Cortex of kidney (tissue), 1 donor: ENCODE measurements around the gene METTL13.

Experiments
- DNase-seq: peaks from one replicate; lab custom pipeline; 2025; lab: John Stamatoyannopoulos, UW

METTL13 gene

DNA sequence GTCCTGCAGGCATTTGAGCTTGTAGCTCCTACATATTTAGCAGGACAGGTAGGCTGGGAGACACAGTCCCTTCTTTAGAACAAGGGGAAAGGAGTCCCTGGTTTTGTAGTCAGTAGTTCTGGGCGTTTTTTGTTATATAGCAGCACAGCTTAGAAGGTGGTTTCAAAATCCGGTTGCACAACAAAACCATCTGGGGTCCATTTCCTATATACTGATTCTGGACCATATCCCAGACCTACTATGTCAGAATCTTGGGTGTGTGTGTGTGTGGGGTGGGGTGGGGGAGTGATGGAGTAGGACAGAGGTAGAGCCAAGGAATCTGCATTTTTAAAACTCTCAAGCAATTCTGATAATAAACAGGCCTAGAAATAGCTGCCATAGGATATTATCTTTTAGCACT lies 21.6 kb downstream of the METTL13 start:
- no peak for DNase-seq

DNA sequence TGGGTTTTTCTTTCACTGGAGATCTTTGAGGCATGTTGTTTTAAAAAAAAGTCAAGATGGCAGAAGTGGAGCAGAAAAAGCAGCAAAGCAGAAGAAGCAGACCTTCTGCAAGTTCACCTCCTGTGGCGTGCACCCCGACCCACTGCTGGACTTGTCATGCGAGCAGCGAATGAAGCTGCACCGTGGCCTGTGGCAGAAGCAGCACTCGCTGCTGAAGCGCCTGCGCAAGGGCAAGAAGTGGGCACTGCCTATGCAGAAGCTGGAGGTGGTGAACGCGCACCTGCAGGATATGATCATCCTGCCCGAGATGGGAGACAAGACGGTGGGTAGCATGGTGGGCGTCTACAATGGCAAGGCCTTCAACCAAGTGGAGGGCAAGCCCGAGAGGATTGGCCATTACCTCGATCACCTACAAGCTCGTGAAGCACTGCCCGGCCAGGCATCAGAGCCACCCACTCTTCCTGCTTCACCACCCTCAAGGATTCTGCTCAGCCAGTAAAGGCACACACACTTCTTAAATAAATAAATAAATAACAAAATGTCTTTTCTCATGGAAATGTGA lies 22.1 kb downstream of the METTL13 start:
- no peak for DNase-seq

DNA sequence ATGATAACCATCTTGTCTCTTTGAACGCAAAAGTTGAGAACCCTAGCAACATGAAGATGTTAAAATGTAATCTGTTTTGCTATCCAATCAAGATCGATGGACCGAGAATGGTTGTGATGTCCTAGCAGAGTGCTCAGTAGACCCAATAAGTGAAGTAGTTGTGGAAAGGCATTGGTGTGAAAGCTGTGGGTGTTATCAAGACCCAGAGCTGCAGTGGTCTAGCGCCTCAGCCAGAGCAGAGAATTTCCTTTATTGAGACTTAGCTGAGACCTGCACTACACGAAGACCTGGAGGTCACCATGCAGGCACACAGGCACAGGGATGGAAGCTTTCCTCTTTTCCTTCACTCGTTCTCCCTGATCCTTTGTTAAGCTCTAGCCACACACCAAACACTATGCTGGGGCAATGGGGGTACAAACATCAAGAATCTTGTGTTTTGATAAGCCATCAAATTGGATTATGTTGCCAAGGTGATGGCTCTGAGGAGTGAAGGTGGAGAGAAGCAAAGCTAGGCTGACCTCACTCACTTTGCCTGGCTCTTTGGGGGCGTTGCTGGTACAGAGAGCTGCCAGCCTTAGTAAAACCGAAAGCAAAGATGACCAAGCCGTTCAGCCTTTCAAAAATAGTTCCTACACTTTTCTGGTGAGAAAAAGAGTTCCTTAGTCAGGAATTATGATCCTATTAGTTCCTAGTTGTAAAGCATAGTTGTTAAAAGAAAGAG lies 24.1 kb downstream of the METTL13 start:
- DNase-seq: no peak

DNA sequence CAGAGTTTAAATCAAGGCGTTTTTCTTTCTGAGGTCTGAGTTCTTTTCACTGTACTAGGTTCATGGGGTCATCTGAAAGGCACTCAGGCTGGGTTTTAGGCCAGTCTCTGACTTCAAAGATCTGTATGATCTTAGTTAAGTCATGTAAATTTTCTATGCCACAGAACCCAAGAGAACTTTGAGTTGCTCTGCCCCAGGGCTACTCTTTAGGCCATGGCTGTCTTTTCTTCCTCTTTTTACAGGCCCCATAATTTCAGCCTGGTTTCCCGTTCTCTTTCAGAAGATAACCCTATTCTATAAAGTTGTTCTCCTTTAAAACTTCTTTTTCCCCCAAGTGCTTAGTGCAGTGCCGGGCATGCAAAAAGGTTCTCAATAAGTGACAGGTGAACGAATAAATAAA lies 26.1 kb downstream of the METTL13 start:
- DNase-seq: no peak

DNA sequence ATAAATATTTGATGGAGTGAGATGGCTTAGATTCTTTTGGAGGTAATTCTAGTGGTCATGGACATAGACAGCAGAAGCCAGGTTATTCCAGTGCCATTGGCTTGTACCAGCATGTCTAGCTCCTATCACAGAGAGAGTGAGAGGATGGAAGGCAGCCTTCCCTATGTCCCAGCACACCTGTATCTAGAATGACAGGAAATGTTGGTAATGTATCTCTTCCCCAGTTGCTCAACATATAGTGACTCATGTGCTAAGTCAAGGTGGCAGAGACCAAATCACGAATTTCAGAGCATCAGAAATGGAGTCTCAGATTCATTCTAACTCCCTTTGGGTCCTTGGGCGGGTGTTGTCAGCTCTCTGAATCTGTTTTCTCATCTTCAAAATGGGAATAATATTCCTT lies 28.4 kb downstream of the METTL13 start:
- no peak for DNase-seq

DNA sequence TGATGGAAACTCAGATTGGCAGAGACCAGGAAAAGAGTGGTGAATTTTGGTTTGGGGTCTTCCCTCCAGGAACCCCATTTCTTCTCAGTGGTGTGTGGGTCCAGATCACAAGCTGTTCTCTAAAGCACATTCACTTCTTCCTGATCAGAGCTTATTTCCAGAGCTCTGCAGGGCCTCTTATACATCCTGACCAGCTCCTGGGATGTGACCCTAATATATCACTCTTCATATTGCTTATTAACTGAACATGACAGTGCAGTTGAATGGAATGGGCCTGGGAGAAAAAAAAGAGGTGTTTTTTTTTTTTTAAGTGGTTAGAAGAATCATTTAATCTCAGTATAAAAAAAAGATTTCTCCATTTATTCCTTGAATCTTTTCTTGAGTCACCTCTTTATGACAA lies 30.2 kb downstream of the METTL13 start:
- no peak for DNase-seq

DNA sequence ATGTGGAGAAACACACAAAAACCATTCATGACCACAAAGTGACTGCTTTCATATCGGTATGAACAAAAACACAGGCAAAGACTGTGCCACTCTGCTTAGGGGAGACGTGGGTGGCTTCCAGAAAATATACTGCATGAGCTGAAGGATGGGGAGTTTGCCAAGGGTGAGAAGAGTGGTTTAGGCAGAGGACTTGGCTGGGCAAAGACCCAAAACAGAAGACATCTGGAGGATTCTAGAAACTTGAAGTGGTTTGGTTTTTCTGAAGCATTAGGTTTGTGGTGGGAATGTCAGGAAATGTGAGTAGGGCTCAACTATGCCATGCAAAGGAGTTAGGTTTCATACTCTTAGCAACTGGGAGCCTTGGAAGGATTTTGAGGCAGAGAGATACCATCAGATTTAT lies 33.2 kb downstream of the METTL13 start:
- DNase-seq: no peak

DNA sequence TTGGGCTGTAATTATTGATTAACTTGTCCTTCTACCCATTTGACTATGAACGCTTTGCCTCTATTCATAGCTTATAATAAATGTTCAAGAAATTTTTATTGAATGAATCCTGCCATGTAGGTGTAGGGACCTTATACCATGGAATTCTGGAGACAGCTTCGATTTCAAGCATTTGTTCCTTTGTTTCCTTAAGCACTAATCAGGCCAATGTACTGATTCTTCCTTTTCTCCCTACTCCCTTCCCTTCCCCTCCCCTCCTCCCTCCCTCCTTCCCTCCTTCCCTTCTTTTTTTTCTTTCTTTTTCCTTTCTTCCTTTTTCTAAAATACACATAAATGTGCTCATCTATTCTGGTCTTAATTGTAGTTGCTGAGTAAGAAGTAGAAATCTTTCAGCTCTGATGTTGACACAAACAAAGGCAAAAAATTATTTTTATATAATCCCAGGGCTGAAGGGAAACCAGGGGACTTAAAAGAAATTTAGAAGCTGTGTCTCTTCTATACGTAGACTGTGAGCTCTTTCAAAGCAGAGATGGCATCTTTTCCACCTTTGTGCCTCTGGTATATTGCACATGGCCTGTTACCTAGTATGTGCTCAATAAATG lies 34.9 kb downstream of the METTL13 start:
- no peak for DNase-seq

DNA sequence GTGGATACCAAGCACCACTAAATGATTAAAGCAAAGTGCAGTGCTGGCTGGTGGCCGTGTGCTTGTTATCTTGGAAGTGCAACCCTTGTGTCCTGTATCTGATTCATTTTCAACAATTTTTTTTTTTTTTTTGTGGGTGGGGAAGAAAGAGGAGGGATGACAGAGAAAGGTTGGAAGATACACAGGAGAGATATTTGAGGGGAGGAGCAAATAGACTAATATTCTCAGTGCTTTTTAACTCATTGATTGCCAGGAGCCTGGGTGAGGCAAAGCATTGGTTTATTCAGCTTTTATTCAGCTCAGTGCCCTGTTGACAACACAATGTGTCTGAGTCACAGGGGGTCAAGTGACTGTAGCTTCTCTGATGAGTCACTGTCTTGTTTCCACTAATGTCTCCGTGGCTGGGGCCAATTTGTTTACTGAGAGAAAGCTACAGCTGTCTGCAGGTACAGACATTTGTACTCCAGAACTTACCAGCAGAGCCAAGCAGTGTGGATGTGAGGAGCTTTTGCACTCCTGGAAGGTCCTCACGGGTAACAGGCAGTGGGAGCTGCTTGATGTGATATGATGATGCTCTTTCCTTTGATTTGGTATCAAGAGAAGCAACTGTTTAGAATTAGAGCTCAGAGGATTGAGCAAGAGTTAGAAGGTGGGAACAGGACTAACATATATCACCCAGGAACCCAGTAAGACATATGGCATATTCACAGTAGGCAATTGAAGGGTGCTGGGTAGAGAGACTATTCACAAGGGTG lies 36.2 kb downstream of the METTL13 start:
- no peak for DNase-seq

DNA sequence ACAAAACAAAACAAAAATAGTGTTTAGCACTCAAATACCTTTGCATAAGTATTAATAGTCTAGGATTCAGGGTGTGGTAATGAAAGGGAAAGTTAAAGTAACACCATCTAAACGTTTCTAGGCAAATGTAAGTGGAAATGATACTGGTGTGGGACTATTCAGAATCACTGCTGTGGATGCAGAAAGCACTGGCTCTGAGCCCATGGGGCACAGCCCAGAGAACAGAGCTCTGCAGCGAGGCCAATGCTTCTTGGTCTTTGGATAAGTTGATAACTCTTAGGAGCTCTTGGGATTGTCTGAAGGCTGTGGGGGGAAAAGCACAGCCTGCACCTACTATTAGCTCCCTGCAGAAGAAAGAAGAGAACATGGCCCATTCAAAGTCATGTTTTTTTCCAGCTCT lies 38.5 kb downstream of the METTL13 start:
- no peak for DNase-seq

DNA sequence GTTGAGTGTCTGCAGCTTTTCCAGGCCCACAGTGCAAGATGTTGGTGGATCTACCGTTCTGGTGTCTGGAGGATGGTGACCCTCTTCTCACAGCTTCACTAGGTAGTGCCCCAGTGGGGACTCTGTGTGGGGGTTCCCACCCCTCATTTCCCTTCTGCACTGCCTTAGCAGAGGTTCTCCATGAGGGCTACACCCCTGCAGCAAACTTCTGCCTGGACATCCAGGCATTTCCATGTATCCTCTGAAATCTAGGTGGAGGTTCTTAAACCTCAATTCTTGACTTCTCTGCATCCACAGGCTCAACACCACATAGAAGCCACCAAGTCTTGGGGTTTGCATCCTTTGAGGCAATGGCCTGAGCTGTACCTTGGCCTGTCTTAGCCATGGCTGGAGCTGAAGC lies 45.5 kb downstream of the METTL13 start:
- DNase-seq: no peak

DNA sequence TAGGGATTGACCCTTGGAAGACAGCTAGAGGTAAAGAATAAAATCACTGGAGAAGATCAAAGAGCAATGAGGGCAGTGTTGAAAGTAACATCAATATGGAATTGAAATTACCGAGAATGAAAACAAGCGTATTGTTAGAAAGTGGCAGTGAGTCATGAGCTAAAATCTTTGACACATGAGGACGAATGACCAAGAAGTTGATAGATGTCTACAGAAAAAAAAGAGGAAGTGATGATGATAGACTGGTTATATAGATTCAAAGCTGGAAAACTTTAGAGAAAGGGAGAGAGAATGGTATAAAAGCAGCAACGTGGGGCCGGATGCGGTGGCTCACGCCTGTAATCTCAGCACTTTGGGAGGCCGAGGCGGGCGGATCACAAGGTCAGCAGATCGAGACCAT lies 47.3 kb downstream of the METTL13 start:
- DNase-seq: no peak

DNA sequence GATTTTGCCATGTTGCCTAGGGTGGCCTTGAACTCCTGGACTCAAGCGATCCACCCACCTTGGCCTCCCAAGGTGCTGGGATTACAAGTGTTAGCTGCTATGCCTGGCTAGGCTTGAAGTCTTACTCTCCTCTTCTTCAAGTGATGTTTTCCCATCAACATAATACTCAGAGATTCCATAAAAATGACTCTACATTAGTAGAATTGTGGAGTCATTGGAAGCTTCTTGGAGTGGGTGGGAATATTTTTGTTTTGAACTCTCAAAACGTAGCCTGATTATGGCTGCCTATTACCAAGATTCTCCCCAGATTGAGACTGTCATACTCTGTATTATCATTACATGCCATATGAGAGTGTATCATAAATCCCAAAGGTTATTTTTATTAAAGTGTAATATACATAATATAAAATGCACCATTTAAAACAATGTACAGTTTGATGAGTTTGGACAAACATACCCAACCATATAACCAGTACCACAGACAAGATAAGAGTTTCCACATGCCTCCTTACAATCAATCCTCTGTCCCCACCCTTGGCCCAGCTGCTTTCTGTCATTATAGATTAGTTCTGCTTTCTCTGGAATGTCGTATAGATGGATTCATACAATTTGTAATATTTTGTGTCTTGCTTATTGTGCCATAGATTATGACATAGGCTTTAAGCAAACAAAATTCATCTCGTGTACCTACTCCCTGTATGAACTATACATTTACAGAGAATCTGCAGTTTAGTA lies 51.8 kb downstream of the METTL13 start:
- DNase-seq: no peak

DNA sequence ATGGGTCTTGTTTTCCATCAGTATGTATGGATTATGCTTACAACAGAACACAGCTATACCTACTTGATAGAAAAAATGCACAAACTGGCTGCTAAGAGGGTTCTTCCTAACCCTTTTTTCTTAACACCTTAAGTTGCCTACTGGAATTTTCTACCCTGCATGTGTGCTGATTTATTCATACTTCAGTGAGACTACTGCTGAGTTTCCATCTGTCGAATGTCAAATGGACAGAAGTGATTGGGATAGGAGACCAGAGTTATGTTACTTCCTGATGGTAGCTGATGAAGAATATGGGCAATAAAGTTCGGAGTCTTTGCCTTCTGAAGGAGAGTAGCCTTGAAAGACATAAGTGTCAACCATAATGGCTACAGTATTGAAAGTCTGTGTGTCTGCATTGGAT lies 53.4 kb downstream of the METTL13 start:
- no peak for DNase-seq

DNA sequence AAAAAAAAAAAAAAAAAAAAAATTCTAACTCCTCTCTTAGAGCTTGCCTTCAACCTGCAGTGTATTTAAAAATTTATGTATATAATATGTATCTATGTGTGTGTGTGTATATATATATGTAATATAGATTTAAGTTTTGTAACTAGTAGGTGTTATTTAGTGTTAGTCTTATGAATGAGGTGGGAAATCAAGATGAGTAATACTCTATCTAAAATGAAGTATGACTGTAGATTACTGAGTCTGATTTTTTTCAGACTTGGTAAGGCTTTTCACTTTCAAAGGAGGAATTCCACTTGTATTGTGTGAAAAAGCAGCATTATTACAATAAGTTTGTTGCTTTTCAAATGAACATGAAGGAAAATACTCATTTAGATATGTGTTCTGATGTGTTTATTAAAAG lies 54.4 kb downstream of the METTL13 start:
- DNase-seq: no peak

DNA sequence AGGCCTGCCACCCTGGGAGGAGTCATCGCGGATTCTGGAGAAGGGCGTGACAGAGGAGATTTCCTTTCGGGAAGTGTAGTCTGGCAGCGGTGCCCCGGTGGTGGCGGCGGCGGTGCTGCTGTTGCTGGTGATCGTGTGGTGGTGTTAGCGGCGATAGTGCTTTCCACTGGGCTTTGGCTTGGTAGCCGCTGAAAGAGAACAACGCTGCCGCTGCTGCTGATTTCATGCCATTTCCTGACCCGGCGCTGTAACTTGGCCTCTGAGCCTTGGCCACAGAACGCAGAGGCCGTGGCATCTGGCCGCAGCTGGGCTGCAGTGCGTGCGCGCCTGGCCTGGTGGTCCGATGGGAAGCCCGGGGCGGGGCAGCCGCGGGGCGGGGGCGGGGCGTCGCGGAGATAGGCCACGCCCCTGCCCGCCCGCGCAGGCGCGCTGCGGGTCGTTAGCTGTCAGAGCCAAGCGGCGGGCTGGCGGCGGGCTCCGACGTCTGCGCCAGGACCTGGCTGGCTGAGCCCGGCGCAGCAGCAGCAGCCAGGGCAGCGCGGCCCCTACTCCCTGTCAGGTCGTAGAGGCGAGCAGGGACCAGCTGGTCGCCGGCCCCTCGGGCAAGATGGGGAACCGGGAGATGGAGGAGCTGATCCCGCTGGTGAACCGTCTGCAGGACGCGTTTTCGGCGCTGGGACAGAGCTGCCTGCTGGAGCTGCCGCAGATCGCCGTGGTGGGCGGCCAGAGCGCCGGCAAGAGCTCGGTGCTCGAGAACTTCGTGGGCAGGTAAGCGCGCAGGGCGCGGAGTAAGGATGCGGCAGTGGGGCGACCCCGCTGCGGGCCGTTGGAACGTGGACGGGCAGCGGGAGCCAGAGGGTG lies 59.8 kb downstream of the METTL13 start, which contains the start of gene DNM3:
Gene DNM3 (plus strand): TSS at position 449 of the 861 bp plus-strand sequence. CDS start 159 bp downstream, at position 608.
- DNase-seq: no peak

DNA sequence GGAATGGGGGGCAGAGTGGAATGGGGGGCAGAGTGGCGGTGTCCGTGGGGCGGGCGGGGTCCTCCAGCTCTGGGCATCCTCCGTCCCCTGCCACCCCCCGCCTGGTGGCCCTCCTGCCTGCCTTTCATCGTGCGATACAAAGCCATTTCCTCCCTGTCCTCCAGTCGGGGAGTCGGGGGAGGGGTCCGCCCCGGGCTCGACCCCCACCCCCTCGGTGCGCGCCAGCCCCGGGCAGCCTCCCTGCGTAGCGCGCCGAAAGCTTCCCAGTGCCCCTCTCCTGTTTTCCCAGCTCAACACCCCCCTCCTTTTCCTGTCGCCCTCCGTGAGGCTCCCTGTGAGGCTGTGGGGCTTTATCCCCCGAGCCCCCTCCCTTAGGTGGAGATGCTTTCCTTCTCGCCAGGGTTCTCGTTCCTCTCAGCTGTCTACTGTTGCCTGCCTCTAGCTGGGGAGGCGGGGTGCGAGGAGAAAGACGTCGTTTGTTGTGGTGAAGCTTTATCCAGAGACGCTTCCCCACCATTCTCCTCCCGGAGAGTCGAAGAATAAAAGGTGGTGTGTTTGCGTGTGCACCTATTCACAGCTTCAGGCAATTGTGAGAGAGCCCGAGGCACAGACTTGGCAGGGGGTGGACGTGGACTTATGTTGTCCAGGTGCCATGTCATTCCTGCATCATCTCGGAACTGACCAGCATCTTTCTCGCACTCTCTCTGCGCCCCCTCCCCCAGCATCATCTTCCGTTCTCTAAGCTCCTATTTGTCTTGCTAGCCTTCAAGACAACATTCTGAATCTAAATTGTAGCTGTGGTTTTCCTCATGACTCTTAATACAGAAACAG lies 60.7 kb downstream of the METTL13 start:
- no peak for DNase-seq

DNA sequence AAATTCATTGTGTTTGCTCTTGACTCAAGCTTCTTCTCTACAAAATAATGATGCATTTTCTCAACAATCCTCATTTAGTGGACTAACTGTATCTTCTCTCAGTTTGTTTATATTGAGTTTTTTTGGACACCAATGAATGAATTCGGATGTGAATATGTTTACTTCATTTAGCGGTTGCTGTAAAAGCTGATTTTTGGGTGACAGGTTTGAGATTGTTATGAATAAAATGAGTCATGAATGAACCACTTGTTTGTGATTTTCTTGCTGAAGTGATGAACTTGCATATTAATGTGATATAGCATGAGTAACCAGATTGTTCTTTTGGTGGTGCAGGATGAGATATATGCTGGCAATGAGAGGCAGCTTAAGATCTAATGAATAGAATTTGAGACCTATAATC lies 62.9 kb downstream of the METTL13 start:
- DNase-seq: no peak

DNA sequence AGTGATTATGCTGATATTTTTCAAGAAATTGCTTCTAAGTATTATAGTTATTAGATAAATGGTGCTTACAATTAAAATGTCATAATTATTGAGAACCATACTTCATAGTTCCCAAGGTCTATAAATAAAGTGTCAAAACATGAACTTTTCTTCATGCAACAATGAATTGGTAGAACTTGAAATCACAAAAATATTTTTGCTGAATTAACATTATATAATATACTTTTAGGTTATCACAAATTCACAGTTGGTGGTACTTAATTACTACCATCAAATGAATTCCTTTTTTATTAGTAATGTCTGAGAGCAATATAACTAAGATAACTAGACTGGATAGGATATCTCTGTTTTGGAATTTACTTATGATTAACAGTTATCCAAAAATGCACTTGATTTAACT lies 64.5 kb downstream of the METTL13 start:
- no peak for DNase-seq
